ENCODE data around the gene TEX47. TPM values are rescaled to one million over a fixed set of nuclear protein-coding genes. Genes with fewer than 3 reads are reported as not detected.

Gene TEX47
- total RNA-seq: not detected
- not detected for polyA plus RNA-seq (2013, experiment 1 of 2)
- not detected for polyA plus RNA-seq (2013, experiment 2 of 2)
- long read RNA-seq, experiment 1: 0 reads
- long read RNA-seq, experiment 2: 0 reads
- long read RNA-seq, experiment 3: 0 reads
- long read RNA-seq, experiment 4: 0 reads

DNA sequence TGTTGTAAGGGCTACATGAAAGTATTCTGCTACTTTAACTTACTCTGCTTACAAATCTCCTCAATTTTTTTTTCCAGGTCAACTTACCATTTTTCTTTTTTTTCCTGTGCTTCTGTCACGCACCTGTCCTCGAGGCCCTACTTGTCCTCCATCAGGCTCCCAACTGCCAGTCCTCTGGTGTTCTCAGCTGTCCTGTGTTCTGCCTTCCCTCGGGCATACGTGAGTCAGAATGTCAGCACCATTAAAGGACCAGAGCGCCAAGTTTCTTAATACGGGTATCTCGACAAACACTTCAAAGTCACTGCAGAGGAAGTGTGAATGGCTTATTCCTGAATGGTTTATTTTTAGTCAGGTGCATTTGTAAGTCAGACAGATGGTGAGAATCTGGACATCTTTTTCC lies at the start of gene TEX47:
Gene TEX47 (minus strand): TSS at position 185 of the 400 bp plus-strand sequence. CDS start 795 bp downstream, outside the sequence.
- no peaks in the 10 kb centered on the region for H3K36me3 ChIP-seq (ENCODE audit: control insufficient read depth, insufficient read depth, low read length)
- no peak for DNase-seq
- WGBS, 2 experiments (ENCODE audit: insufficient coverage in 1 of 2, insufficient read length in 1 of 2): 92 to 98% methylated on average over 6 to 7 of the region's 7 CpGs
- no peak within 1 kb of the TSS for H3K4me3 ChIP-seq (ENCODE audit: low read length)
- H3K9me3 ChIP-seq (ENCODE audit: control insufficient read depth, low read length): no peaks in the 10 kb centered on the region
- TF ChIP-seq, protein P1, sequence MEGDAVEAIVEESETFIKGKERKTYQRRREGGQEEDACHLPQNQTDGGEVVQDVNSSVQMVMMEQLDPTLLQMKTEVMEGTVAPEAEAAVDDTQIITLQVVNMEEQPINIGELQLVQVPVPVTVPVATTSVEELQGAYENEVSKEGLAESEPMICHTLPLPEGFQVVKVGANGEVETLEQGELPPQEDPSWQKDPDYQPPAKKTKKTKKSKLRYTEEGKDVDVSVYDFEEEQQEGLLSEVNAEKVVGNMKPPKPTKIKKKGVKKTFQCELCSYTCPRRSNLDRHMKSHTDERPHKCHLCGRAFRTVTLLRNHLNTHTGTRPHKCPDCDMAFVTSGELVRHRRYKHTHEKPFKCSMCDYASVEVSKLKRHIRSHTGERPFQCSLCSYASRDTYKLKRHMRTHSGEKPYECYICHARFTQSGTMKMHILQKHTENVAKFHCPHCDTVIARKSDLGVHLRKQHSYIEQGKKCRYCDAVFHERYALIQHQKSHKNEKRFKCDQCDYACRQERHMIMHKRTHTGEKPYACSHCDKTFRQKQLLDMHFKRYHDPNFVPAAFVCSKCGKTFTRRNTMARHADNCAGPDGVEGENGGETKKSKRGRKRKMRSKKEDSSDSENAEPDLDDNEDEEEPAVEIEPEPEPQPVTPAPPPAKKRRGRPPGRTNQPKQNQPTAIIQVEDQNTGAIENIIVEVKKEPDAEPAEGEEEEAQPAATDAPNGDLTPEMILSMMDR (conservative IDR thresholded peaks at IDR 0.05): no peak
- no peaks in the 10 kb centered on the region for H3K27me3 ChIP-seq (ENCODE audit: control insufficient read depth, insufficient read depth, low read length, poor library complexity, severe bottlenecking)
- Mint-ChIP-seq H3K9me3 (no peaks in the 10 kb centered on the region), H3K4me1 (peaks cover 5% of the 10 kb centered on the region), H3K36me3 (ENCODE audit: low read depth) (no peaks in the 10 kb centered on the region), H3K4me3 (no peak within 1 kb of the TSS), H3K27me3 (ENCODE audit: insufficient read depth) (no peaks in the 10 kb centered on the region), H3K27ac (no peak within 1 kb of the TSS)
- no peak within 1 kb of the TSS for H3K9ac ChIP-seq (ENCODE audit: extremely low read depth, low read length, poor library complexity, severe bottlenecking)
- H3K27ac ChIP-seq (ENCODE audit: low read depth, low read length): no peak within 1 kb of the TSS
- no peaks in the 10 kb centered on the region for H3K4me1 ChIP-seq (ENCODE audit: control insufficient read depth, insufficient read depth, low read length)

DNA sequence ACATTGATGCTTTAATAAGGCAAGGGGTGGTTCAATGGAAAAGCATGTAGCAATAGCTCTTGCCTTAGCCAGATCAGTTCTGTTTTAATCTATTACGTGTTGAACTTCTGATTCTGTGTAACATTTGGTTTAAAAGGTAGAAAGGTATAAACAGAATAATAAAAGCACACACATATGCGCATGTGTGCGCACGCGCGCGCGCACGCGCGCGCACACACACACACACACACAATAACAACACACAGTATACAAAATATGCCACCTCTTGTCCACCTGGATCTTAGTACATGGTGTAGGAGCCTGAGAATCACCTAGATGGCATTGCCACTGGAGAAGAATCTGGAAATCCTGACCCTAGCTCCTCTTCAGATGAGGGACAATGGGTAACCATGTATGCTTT lies 49.6 kb upstream of the TEX47 start:
- H3K36me3 Mint-ChIP-seq (ENCODE audit: low read depth): no peaks in the 10 kb centered on the region
- no peak overlapping the region for H3K27ac Mint-ChIP-seq
- Histone ChIP-seq H3K36me3 (ENCODE audit: control insufficient read depth, insufficient read depth, low read length) (no peaks in the 10 kb centered on the region), H3K27ac (ENCODE audit: low read depth, low read length) (no peak overlapping the region), H3K4me3 (ENCODE audit: low read length) (no peak overlapping the region), H3K4me1 (ENCODE audit: control insufficient read depth, insufficient read depth, low read length) (no peaks in the 10 kb centered on the region), H3K27me3 (ENCODE audit: control insufficient read depth, insufficient read depth, low read length, poor library complexity, severe bottlenecking) (no peaks in the 10 kb centered on the region), H3K9ac (ENCODE audit: extremely low read depth, low read length, poor library complexity, severe bottlenecking) (no peak overlapping the region), H3K9me3 (ENCODE audit: control insufficient read depth, low read length) (peaks cover 3% of the 10 kb centered on the region)
- H3K4me1 Mint-ChIP-seq: no peaks in the 10 kb centered on the region
- H3K4me3 Mint-ChIP-seq: no peak overlapping the region
- WGBS, 2 experiments (ENCODE audit: insufficient coverage in 1 of 2, insufficient read length in 1 of 2): 86% methylated on average over 11 of the region's 12 CpGs; no CpG with 5 or more reads in 1 of the 2 experiments
- TF ChIP-seq, protein P1 (conservative IDR thresholded peaks at IDR 0.05): no peak
- no peak for DNase-seq
- H3K27me3 Mint-ChIP-seq (ENCODE audit: insufficient read depth): no peaks in the 10 kb centered on the region
- H3K9me3 Mint-ChIP-seq: peaks cover 1% of the 10 kb centered on the region

DNA sequence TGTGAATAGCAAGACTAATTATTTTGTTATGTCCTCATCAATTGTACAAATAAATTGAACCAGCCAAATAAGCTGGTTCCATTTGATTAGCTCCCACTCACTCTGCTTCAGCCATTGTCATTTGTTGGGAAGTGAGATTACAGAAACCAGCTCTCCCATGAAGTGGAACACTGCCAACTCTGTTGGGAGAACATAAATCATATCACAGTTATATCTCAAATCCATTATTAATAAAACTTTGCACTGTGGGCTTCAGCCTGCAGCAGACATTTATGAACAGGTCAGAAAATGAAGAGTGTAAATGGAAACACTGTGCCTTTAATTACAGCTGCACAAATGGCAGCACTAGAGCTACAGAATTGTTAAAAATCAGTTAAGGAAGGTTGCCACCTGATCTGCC lies 46.7 kb upstream of the TEX47 start:
- no peaks in the 10 kb centered on the region for H3K27me3 ChIP-seq (ENCODE audit: control insufficient read depth, insufficient read depth, low read length, poor library complexity, severe bottlenecking)
- Mint-ChIP-seq H3K9me3 (no peaks in the 10 kb centered on the region), H3K36me3 (ENCODE audit: low read depth) (no peaks in the 10 kb centered on the region), H3K27me3 (ENCODE audit: insufficient read depth) (no peaks in the 10 kb centered on the region), H3K4me1 (no peaks in the 10 kb centered on the region), H3K4me3 (no peak overlapping the region), H3K27ac (no peak overlapping the region)
- no peaks in the 10 kb centered on the region for H3K36me3 ChIP-seq (ENCODE audit: control insufficient read depth, insufficient read depth, low read length)
- H3K9ac ChIP-seq (ENCODE audit: extremely low read depth, low read length, poor library complexity, severe bottlenecking): no peak overlapping the region
- no peak overlapping the region for H3K27ac ChIP-seq (ENCODE audit: low read depth, low read length)
- H3K4me1 ChIP-seq (ENCODE audit: control insufficient read depth, insufficient read depth, low read length): no peaks in the 10 kb centered on the region
- TF ChIP-seq, protein P1 (conservative IDR thresholded peaks at IDR 0.05): no peak
- H3K4me3 ChIP-seq (ENCODE audit: low read length): no peak overlapping the region
- no peaks in the 10 kb centered on the region for H3K9me3 ChIP-seq (ENCODE audit: control insufficient read depth, low read length)
- no peak for DNase-seq
